Measurements from ENCODE around the gene COX10. TPM values are rescaled to one million over a fixed set of nuclear protein-coding genes. Genes with fewer than 3 reads are reported as not detected.

COX10 gene
- polyA plus RNA-seq, 1 donor (not counting 4 experiments of a cell fraction or from before 2014, with no cell fraction given) = 14.3 TPM

DNA sequence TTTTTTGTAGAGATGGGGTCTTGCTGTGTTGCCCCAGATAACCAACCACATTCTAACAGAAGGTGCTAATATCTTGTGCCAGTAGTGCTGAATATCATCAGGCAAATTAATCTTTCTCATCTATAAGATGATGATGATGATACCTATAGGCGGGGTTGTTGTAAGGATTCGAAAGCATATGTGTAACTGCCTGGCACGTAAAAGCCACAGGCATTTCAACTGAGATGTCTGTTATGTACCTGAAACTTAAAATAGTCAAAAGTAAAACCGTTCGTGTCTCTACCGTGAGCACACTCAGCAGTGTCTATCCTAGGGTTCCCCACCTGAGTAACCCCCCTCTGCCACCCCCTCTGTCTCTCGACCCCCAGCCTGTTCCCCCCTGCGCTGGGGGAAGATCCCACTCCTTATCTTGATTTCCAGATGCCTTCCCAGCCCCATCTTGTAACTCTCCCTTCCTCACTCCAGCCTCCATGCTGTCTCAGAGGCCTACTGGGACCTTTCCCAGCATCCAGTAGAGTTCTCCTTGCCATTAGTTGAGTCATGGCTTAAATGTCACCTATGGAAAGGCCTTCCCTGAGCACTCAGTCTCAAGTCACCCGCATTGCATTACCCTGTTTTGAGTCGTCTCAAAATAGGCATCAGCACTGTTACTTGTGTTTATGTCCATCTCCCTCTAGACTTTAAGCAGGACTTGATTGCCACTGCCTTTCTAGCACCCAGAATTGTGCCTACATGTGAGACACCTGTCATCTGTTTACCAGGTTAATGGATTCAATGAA is 133.3 kb downstream of the COX10 start:
- peaks cover 12% of the 10 kb centered on the region for H4K20me1 ChIP-seq (ENCODE audit: control insufficient read depth, extremely low read depth, insufficient read depth, low read length)
- no peak overlapping the region for H3K4me2 ChIP-seq (ENCODE audit: control insufficient read depth, extremely low read depth, insufficient read depth, low read depth, low read length)
- FAIRE-seq (no peak), DNase-seq (ENCODE audit: low read depth, low spot score) (no peak)
- H3K9ac ChIP-seq (ENCODE audit: control insufficient read depth, extremely low read depth, insufficient read depth, low read length) = no peak overlapping the region
- H3K79me2 ChIP-seq (ENCODE audit: control insufficient read depth, insufficient read depth, low read length) = no peaks in the 10 kb centered on the region
- H3K27me3 ChIP-seq (ENCODE audit: control insufficient read depth, extremely low read depth, insufficient read depth, low read length) = no peaks in the 10 kb centered on the region
- TF ChIP-seq EZH2 (IDR thresholded peaks at IDR 0.05; ENCODE audit: low read length) = no peak
- TF ChIP-seq, protein P1, sequence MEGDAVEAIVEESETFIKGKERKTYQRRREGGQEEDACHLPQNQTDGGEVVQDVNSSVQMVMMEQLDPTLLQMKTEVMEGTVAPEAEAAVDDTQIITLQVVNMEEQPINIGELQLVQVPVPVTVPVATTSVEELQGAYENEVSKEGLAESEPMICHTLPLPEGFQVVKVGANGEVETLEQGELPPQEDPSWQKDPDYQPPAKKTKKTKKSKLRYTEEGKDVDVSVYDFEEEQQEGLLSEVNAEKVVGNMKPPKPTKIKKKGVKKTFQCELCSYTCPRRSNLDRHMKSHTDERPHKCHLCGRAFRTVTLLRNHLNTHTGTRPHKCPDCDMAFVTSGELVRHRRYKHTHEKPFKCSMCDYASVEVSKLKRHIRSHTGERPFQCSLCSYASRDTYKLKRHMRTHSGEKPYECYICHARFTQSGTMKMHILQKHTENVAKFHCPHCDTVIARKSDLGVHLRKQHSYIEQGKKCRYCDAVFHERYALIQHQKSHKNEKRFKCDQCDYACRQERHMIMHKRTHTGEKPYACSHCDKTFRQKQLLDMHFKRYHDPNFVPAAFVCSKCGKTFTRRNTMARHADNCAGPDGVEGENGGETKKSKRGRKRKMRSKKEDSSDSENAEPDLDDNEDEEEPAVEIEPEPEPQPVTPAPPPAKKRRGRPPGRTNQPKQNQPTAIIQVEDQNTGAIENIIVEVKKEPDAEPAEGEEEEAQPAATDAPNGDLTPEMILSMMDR (optimal IDR thresholded peaks at IDR 0.05 in 1 of 3, IDR thresholded peaks at IDR 0.05 in 1 of 3, conservative IDR thresholded peaks at IDR 0.05 in 1 of 3; ENCODE audit: extremely low read depth in 1 of 3, insufficient read depth in 2 of 3, low read length in 3 of 3) = no peak
- no peak overlapping the region for H2AFZ ChIP-seq (ENCODE audit: control insufficient read depth, low read length)
- H3K9me3 ChIP-seq (ENCODE audit: control insufficient read depth, low read depth, low read length) = no peaks in the 10 kb centered on the region
- peaks cover 0 to 2% of the 10 kb centered on the region in 2 experiments for H3K36me3 ChIP-seq (ENCODE audit: control insufficient read depth in 2 of 2, extremely low read depth in 1 of 2, insufficient read depth in 2 of 2, low read length in 2 of 2)
- H3K4me1 ChIP-seq (ENCODE audit: control insufficient read depth, extremely low read depth, insufficient read depth, low read length) = peaks cover 11% of the 10 kb centered on the region
- peaks cover 2% of the 10 kb centered on the region for H3K9me1 ChIP-seq (ENCODE audit: control insufficient read depth, extremely low read depth, insufficient read depth, low read length)
- H3K27ac ChIP-seq (ENCODE audit: control insufficient read depth, insufficient read depth, low read length) = no peak overlapping the region
- H3K4me3 ChIP-seq (ENCODE audit: control insufficient read depth in 2 of 3, extremely low read depth in 1 of 3, insufficient read depth in 2 of 3, low read depth in 1 of 3, low read length in 3 of 3) = no peak overlapping the region
- dilution Hi-C loops (cut with MboI; ENCODE audit: extremely low pct_ligation_motif_present, low sequenced_read_pairs) = no loop called here

DNA sequence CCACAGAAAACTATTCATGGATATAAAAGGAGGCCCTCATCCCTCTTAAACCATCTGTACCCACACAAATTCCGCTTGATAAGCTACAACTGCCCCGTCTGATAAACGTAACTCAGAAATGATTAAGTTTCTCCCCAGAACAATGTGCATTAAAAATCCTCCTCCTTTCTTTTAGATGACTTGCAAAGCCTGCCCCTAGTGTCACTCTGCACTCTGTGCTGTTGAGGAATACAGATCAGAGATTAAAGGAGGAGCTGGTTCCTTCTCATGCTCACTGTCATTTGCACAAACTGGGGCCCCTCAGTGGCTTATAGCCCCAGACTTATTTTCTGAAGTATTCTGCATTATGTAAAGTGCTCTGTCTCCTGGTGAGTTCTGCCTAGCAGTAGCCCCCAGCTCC is 134.1 kb downstream of the COX10 start:
- Histone ChIP-seq H3K36me3 (ENCODE audit: control insufficient read depth in 2 of 2, extremely low read depth in 1 of 2, insufficient read depth in 2 of 2, low read length in 2 of 2) (peaks cover 0 to 2% of the 10 kb centered on the region in 2 experiments), H4K20me1 (ENCODE audit: control insufficient read depth, extremely low read depth, insufficient read depth, low read length) (peaks cover 12% of the 10 kb centered on the region), H3K4me2 (ENCODE audit: control insufficient read depth, extremely low read depth, insufficient read depth, low read depth, low read length) (no peak overlapping the region), H3K9me1 (ENCODE audit: control insufficient read depth, extremely low read depth, insufficient read depth, low read length) (peaks cover 2% of the 10 kb centered on the region), H3K4me3 (ENCODE audit: control insufficient read depth in 2 of 3, extremely low read depth in 1 of 3, insufficient read depth in 2 of 3, low read depth in 1 of 3, low read length in 3 of 3) (no peak overlapping the region), H3K27me3 (ENCODE audit: control insufficient read depth, extremely low read depth, insufficient read depth, low read length) (no peaks in the 10 kb centered on the region), H2AFZ (ENCODE audit: control insufficient read depth, low read length) (no peak overlapping the region), H3K27ac (ENCODE audit: control insufficient read depth, insufficient read depth, low read length) (no peak overlapping the region), H3K79me2 (ENCODE audit: control insufficient read depth, insufficient read depth, low read length) (no peaks in the 10 kb centered on the region), H3K9me3 (ENCODE audit: control insufficient read depth, low read depth, low read length) (no peaks in the 10 kb centered on the region), H3K9ac (ENCODE audit: control insufficient read depth, extremely low read depth, insufficient read depth, low read length) (no peak overlapping the region), H3K4me1 (ENCODE audit: control insufficient read depth, extremely low read depth, insufficient read depth, low read length) (peaks cover 11% of the 10 kb centered on the region)
- FAIRE-seq = no peak
- dilution Hi-C loops (cut with MboI; ENCODE audit: extremely low pct_ligation_motif_present, low sequenced_read_pairs) = no loop called here
- no peak for TF ChIP-seq EZH2 (IDR thresholded peaks at IDR 0.05; ENCODE audit: low read length)
- TF ChIP-seq, protein P1 (optimal IDR thresholded peaks at IDR 0.05 in 1 of 3, IDR thresholded peaks at IDR 0.05 in 1 of 3, conservative IDR thresholded peaks at IDR 0.05 in 1 of 3; ENCODE audit: extremely low read depth in 1 of 3, insufficient read depth in 2 of 3, low read length in 3 of 3) = peak; percentile 3 to 41 (median 41)
- DNase-seq (ENCODE audit: low read depth, low spot score) = no peak

Data from keratinocyte (primary cell).